Measurements from ENCODE around the gene FBN1.

Gene FBN1

GRCh38 chr15:48394970-48395369 lies 250.5 kb downstream of the FBN1 start:
- no peak for TF ChIP-seq CTCF (IDR thresholded peaks at IDR 0.05; ENCODE audit: low read depth, low read length, missing control alignments)
- DNase-seq (ENCODE audit: low read depth), result no peak
- in situ Hi-C loops (cut with HindIII; ENCODE audit: low sequenced_read_pairs), result no loop called here
- H3K4me3 ChIP-seq (ENCODE audit: low read depth, low read length), result no peak overlapping the region

GRCh38 chr15:48393645-48394506 lies 251.6 kb downstream of the FBN1 start:
- no peak for DNase-seq (ENCODE audit: low read depth)
- in situ Hi-C loops (cut with HindIII; ENCODE audit: low sequenced_read_pairs), result no loop called here
- H3K4me3 ChIP-seq (ENCODE audit: low read depth, low read length), result no peak overlapping the region
- TF ChIP-seq CTCF (IDR thresholded peaks at IDR 0.05; ENCODE audit: low read depth, low read length, missing control alignments), result no peak

- in situ Hi-C loops (cut with HindIII; ENCODE audit: low sequenced_read_pairs), result no loop called here
- DNase-seq (ENCODE audit: low read depth), result no peak
- no peak for TF ChIP-seq CTCF (IDR thresholded peaks at IDR 0.05; ENCODE audit: low read depth, low read length, missing control alignments)
- H3K4me3 ChIP-seq (ENCODE audit: low read depth, low read length), result no peak overlapping the region
These were observed 253.2 kb downstream of the FBN1 start for GRCh38 chr15:48392356-48392755.

- no peak for TF ChIP-seq CTCF (IDR thresholded peaks at IDR 0.05; ENCODE audit: low read depth, low read length, missing control alignments)
- H3K4me3 ChIP-seq (ENCODE audit: low read depth, low read length), result no peak overlapping the region
- in situ Hi-C loops (cut with HindIII; ENCODE audit: low sequenced_read_pairs), result no loop called here
- no peak for DNase-seq (ENCODE audit: low read depth)
These were observed 253.6 kb downstream of the FBN1 start for GRCh38 chr15:48391950-48392349.

GRCh38 chr15:48389691-48390143 lies 255.8 kb downstream of the FBN1 start:
- no peak for DNase-seq (ENCODE audit: low read depth)
- in situ Hi-C loops (cut with HindIII; ENCODE audit: low sequenced_read_pairs), result no loop called here

GRCh38 chr15:48388910-48389309 lies 256.6 kb downstream of the FBN1 start:
- TF ChIP-seq CTCF (IDR thresholded peaks at IDR 0.05; ENCODE audit: low read depth, low read length, missing control alignments), result no peak
- in situ Hi-C loops (cut with HindIII; ENCODE audit: low sequenced_read_pairs), result no loop called here
- H3K4me3 ChIP-seq (ENCODE audit: low read depth, low read length), result no peak overlapping the region
- no peak for DNase-seq (ENCODE audit: low read depth)

More at GRCh38 chr15:48389691-48390143, 255.8 kb downstream of the FBN1 start:
- no peak overlapping the region for H3K4me3 ChIP-seq (ENCODE audit: low read depth, low read length)
- no peak for TF ChIP-seq CTCF (IDR thresholded peaks at IDR 0.05; ENCODE audit: low read depth, low read length, missing control alignments)
